GM12801 (cell line): ENCODE data around the gene SLC37A4.

ENCODE experiments used
- CTCF ChIP-seq: IDR thresholded peaks from one replicate; pipeline ENCODE4 v1.5.1; 2011; ENCODE audit warnings: control low read depth; ENCODE audit not compliant: insufficient read length; ENCODE audit errors: extremely low read depth

SLC37A4 gene

GRCh38 chr11:119048644-119049043 lies 18.0 kb upstream of the SLC37A4 start:
- TF ChIP-seq CTCF, result no peak

GRCh38 chr11:119047205-119047604 lies 16.5 kb upstream of the SLC37A4 start:
- TF ChIP-seq CTCF, result no peak

GRCh38 chr11:119046489-119046888 lies 15.8 kb upstream of the SLC37A4 start:
- no peak for TF ChIP-seq CTCF

- no peak for TF ChIP-seq CTCF
These were observed 14.0 kb upstream of the SLC37A4 start for GRCh38 chr11:119044708-119045107.

- TF ChIP-seq CTCF, result no peak
These were observed 12.2 kb upstream of the SLC37A4 start for GRCh38 chr11:119042927-119043326.

- no peak for TF ChIP-seq CTCF
These were observed 11.3 kb upstream of the SLC37A4 start for GRCh38 chr11:119041821-119042514.

- no peak for TF ChIP-seq CTCF
These were observed 8.2 kb upstream of the SLC37A4 start for GRCh38 chr11:119038884-119039283.
